Body of pancreas (tissue), 4 donors: ENCODE measurements around the gene MFSD11.

ENCODE experiments used
- POLR2A ChIP-seq, 3 donors: fragments of 450-650 bp; IDR thresholded peaks; one replicate each; pipeline ENCODE4 v1.6.1; 2016; ENCODE audit warnings: antibody characterized with exemption in 3 of 3, mild to moderate bottlenecking in 2 of 3
- TF ChIP-seq, protein P1 (sequence below), 7 experiments: fragments of 450-650 bp in 4 of 7; fragments of 200-600 bp in 3 of 7; sonication (generic) in 3 of 7; IDR thresholded peaks; one replicate each; pipeline ENCODE4 v1.5.1; 2016 to 2019; ENCODE audit warnings: antibody characterized with exemption in 7 of 7

DNA sequence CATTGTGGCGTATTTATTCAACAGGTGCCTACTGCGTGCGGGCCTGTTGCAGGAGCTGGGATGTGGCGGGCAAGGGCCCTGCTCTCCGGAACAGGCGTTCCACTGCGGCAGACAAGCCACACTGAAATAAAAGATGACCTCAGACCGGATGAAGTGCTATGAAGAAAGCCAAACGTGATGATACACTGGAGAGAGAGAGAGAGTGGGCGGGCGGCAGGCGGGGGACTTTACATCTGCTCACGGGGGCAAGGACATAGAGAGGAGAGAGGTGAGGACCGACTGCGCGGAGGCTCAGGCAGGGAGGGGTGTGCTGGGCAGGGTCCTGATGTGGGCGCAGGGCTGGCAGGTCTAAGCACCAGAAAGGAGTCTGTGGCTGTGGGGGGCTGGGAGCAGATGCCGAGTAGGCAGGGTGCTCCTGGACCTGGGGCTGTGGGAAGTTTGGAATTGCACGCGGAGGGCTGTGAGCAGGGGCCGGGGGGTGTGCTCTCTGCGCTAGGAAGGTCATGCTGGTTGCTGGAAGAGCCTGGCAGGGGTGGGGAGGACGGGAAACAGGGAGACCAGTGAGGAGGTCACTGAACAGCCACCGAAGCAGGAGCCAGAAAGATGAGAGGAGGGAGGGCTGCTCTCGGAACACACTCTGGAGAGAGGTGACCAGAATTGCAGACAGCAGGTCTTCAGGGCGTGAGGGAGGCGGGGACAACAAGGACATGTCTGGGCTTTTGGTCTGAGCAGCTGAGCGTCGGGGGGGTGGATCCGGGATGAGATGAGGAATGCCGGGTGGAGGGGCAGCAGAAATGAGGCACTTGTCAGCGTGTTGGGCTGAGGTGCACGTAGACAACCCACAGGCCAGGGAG is 37.1 kb upstream of the MFSD11 start:
- TF ChIP-seq, protein P1, sequence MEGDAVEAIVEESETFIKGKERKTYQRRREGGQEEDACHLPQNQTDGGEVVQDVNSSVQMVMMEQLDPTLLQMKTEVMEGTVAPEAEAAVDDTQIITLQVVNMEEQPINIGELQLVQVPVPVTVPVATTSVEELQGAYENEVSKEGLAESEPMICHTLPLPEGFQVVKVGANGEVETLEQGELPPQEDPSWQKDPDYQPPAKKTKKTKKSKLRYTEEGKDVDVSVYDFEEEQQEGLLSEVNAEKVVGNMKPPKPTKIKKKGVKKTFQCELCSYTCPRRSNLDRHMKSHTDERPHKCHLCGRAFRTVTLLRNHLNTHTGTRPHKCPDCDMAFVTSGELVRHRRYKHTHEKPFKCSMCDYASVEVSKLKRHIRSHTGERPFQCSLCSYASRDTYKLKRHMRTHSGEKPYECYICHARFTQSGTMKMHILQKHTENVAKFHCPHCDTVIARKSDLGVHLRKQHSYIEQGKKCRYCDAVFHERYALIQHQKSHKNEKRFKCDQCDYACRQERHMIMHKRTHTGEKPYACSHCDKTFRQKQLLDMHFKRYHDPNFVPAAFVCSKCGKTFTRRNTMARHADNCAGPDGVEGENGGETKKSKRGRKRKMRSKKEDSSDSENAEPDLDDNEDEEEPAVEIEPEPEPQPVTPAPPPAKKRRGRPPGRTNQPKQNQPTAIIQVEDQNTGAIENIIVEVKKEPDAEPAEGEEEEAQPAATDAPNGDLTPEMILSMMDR (IDR thresholded peaks at IDR 0.05): no peak
- no peak for TF ChIP-seq POLR2A (IDR thresholded peaks at IDR 0.05)
